Mammary epithelial cell (primary cell): ENCODE data around the gene IL25.

Experiments used
- CTCF ChIP-seq, 2 donors: IDR thresholded peaks in 1 of 2; conservative IDR thresholded peaks in 1 of 2; 2 replicates each; pipeline ENCODE4 v1.5.1; 2011 to 2012; ENCODE audit warnings: inconsistent platforms in 2 of 2, low read length in 2 of 2, mild to moderate bottlenecking in 2 of 2, control low read depth in 1 of 2, low read depth in 1 of 2; ENCODE audit not compliant: insufficient read depth in 1 of 2; ENCODE audit errors: extremely low read depth in 1 of 2
- EZH2 ChIP-seq: IDR thresholded peaks from 2 replicates; pipeline ENCODE4 v1.6.1; 2012; ENCODE audit warnings: low read length, inconsistent platforms, borderline replicate concordance

- TF ChIP-seq CTCF (conservative IDR thresholded peaks at IDR 0.05 in 1 of 2, IDR thresholded peaks at IDR 0.05 in 1 of 2; ENCODE audit: extremely low read depth in 1 of 2, insufficient read depth in 1 of 2, low read depth in 1 of 2, low read length in 2 of 2) (no peak), EZH2 (no peak)
These were observed 45.9 kb upstream of the IL25 start for GRCh38 chr14:23326491-23327332.
